ENCODE measurements around the gene CHL1. TPM values are rescaled to one million over a fixed set of nuclear protein-coding genes. Genes with fewer than 3 reads are reported as not detected.

The CHL1 gene
- total RNA-seq, 2 donors from 2014 or later, result 3.0 to 10.6 TPM

- Histone ChIP-seq H3K27me3 (no peaks in the 10 kb centered on the region), H3K9me3 (no peaks in the 10 kb centered on the region), H3K27ac (no peak overlapping the region), H3K4me1 (no peaks in the 10 kb centered on the region), H3K36me3 (replicated peaks in 1 of 2; ENCODE audit: insufficient read depth in 1 of 2, low read depth in 2 of 2) (no peaks in the 10 kb centered on the region), H3K4me3 (no peak overlapping the region)
- ATAC-seq, result no peak
- intact Hi-C loops (cut with DNase I), result no loop called here
- DNase-seq, result no peak
- TF ChIP-seq CTCF (IDR thresholded peaks at IDR 0.05) (no peak), POLR2A (IDR thresholded peaks at IDR 0.05) (no peak)
- WGBS, 2 donors, result 59 to 71% methylated on average over 3 of the region's 3 CpGs
Measured at GRCh38 chr3:347581-347980, 151.0 kb downstream of the CHL1 start.

- no peaks in the 10 kb centered on the region for H3K9me3 ChIP-seq
- H3K27ac ChIP-seq, result no peak overlapping the region
- no peak for ATAC-seq
- no peak for DNase-seq
- no peak overlapping the region for H3K4me3 ChIP-seq
- H3K27me3 ChIP-seq, result no peaks in the 10 kb centered on the region
- no peaks in the 10 kb centered on the region for H3K4me1 ChIP-seq
- 52 to 60% methylated on average over 4 of the region's 4 CpGs for WGBS, 2 donors
- intact Hi-C loops (cut with DNase I), result no loop called here
- no peak for TF ChIP-seq CTCF (IDR thresholded peaks at IDR 0.05)
- no peak for TF ChIP-seq POLR2A (IDR thresholded peaks at IDR 0.05)
- H3K36me3 ChIP-seq (replicated peaks in 1 of 2; ENCODE audit: insufficient read depth in 1 of 2, low read depth in 2 of 2), result no peaks in the 10 kb centered on the region
Measured at GRCh38 chr3:350871-351371, 154.4 kb downstream of the CHL1 start.

- no peaks in the 10 kb centered on the region for H3K27me3 ChIP-seq
- no peaks in the 10 kb centered on the region for H3K36me3 ChIP-seq (replicated peaks in 1 of 2; ENCODE audit: insufficient read depth in 1 of 2, low read depth in 2 of 2)
- no peaks in the 10 kb centered on the region for H3K9me3 ChIP-seq
- no peaks in the 10 kb centered on the region for H3K4me1 ChIP-seq
- no peak for DNase-seq
- 93 to 95% methylated on average over 1 of the region's 1 CpG for WGBS, 2 donors
- no peak overlapping the region for H3K4me3 ChIP-seq
- no peak for ATAC-seq
- intact Hi-C loops (cut with DNase I), result no loop called here
- H3K27ac ChIP-seq, result no peak overlapping the region
- TF ChIP-seq POLR2A (IDR thresholded peaks at IDR 0.05), result no peak
- TF ChIP-seq CTCF (IDR thresholded peaks at IDR 0.05), result no peak
Measured at GRCh38 chr3:352599-352998, 156.0 kb downstream of the CHL1 start.

GRCh38 chr3:353191-353739 lies 156.7 kb downstream of the CHL1 start:
- H3K27me3 ChIP-seq, result no peaks in the 10 kb centered on the region
- WGBS, 2 donors, result 58 to 69% methylated on average over 3 of the region's 3 CpGs
- intact Hi-C loops (cut with DNase I), result no loop called here
- DNase-seq (no peak), ATAC-seq (no peak)
- TF ChIP-seq CTCF (IDR thresholded peaks at IDR 0.05), result no peak
- TF ChIP-seq POLR2A (IDR thresholded peaks at IDR 0.05), result no peak
- no peaks in the 10 kb centered on the region for H3K4me1 ChIP-seq
- no peaks in the 10 kb centered on the region for H3K9me3 ChIP-seq
- H3K36me3 ChIP-seq (replicated peaks in 1 of 2; ENCODE audit: insufficient read depth in 1 of 2, low read depth in 2 of 2), result no peaks in the 10 kb centered on the region
- H3K4me3 ChIP-seq, result no peak overlapping the region
- H3K27ac ChIP-seq, result no peak overlapping the region

- no peaks in the 10 kb centered on the region for H3K27me3 ChIP-seq
- TF ChIP-seq POLR2A (IDR thresholded peaks at IDR 0.05), result no peak
- TF ChIP-seq CTCF (IDR thresholded peaks at IDR 0.05), result peak; percentile 46 to 75 (median 66)
- DNase-seq, result peak; percentile 16 to 42 (median 32)
Measured at GRCh38 chr3:354432-354831, 157.9 kb downstream of the CHL1 start.

More at GRCh38 chr3:354432-354831, 157.9 kb downstream of the CHL1 start:
- no peaks in the 10 kb centered on the region for H3K4me1 ChIP-seq
- ATAC-seq, result peak; percentile 56
- no peaks in the 10 kb centered on the region for H3K36me3 ChIP-seq (replicated peaks in 1 of 2; ENCODE audit: insufficient read depth in 1 of 2, low read depth in 2 of 2)
- 9 to 12% methylated on average over 3 of the region's 3 CpGs for WGBS, 2 donors
- H3K9me3 ChIP-seq, result no peaks in the 10 kb centered on the region
- H3K4me3 ChIP-seq, result no peak overlapping the region
- no peak overlapping the region for H3K27ac ChIP-seq
- intact Hi-C loops (cut with DNase I), result no loop called here

Measured in body of pancreas (tissue), 4 donors.